HG03571 (cell line): ENCODE measurements around the gene RAPGEF5.

Experiments used
- ATAC-seq: cut with Tn5 transposase; IDR thresholded peaks from one replicate; pipeline ENCODE4 v1.9.1; 2021; ENCODE audit not compliant: unreplicated experiment

The RAPGEF5 gene

DNA sequence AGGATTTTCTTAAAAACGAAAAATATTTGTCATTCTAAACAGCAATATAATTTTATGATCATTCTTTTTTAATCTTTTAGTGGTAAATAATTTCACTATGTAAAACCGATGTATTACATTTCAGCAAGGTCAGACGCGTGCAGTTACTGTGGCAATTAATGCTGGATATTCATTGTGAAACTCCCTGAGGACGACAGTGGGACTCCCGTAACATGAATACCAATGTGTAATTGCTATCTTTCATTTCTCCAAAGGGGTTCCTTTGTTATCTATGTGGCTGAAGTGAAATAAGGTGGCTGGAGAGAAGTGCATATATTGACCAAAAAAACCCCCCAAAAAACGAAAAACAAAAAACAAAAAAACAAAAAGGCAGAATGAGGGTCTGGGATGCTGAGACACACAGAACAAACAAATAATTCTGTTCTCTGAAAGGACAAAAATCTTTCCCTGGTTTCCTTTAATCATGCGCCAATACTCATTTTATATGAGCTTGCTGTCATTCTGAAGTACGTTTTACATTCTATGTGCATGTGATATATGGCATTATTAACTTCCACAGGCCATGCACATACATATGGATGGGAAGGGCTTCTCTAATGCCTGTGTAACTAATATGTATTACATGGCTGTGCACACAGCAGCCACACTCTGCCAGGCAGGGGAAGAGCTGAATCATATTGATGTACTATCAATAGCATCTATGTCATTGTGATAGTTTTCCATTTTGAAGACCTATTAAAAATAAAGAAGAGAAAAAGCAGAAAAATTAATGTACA lies 161.4 kb downstream of the RAPGEF5 start:
- ATAC-seq, result no peak

DNA sequence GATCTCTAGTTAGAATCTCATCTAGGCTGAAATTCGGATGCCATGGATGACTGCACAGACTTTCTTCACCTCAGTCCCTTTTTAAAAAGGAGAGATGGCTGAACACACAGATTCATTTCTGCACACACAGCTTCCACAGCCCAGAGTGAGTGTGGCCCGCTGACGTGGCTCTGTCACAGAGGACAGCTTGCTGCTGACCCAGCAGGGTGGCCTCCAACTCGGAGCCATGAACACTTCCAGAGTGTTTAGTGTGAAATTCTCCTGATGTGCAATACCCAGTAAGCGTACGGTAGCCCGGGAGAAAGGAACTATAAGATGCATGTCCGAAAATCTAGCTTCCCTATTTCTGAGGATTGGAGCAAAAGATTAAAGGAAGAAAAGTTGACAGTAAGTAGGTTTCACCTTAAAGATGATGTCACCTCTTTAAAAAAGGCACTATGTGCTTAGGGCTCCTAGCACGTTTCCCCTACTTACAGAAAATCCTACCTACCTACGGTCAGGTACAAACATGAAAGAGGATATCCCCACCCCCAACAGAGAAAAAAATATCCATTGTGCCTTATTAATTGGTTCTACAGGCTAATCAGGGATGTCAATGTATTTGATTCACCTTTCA lies 162.2 kb downstream of the RAPGEF5 start:
- ATAC-seq, result no peak

DNA sequence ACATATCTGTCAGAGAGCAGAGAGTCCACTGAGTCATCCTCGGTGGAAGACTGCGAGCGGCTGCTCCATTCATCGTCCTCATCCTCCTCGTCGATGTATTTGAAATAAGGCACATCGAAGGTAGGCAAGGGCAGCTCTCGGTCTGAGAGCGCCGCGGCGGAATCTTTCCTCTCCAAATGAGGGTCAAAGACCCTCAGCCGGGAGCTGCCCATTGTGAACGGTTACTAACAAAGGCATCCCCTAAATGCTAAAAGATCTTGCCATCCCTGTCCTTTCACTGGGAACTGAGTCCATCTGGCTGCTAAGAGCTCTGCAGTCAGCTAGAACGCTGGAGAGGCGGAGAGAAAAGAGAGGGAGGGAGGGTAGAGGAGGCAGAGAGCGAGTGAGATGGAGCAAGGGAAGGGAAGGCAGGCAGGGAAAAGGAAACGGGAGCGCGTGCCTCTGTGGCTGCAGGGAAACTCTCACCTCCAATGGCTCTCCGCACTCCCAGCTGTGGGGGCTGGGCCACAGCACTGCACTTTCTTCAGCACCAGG lies 163.4 kb downstream of the RAPGEF5 start:
- no peak for ATAC-seq

- ATAC-seq, result no peak
Measured at GRCh38 chr7:22192801-22193200, 164.2 kb downstream of the RAPGEF5 start.

DNA sequence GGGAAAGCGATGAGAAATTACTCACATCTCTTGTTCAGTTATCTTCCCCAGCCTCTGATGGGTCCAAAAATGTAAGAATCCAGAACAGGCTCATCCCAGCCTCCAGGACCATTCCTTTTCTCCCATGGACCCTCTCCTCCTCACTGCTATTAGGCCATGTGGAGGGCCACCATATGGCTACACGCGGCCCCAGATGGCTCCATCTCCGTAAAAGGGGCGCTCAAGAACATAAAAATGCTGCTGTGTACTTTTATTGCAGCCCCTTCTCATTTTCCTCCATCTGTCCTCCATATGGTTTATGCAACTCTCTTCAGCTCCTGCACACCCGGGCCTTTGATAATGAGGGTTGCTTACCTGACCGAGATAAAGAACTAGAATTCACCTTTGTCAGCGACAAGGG lies 166.2 kb downstream of the RAPGEF5 start:
- ATAC-seq, result no peak

DNA sequence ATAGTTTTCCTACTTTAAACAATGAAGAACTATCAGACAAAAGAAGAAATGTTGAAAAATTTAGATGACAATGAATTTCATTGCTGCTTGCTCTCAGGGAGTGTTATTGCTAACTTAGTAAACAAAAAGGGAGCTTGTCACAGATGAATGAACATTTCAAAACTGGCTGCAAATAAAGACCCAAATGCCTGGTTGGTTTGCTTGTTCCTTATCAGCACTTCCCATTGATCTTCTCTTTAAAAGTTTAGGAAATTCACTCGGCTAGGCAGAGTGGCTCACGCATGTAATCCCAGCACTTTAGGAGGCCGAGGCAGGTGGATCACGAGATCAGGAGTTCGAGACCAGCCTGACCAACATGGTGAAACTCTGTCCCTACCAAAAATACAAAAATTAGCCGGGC lies 167.2 kb downstream of the RAPGEF5 start:
- ATAC-seq, result no peak

DNA sequence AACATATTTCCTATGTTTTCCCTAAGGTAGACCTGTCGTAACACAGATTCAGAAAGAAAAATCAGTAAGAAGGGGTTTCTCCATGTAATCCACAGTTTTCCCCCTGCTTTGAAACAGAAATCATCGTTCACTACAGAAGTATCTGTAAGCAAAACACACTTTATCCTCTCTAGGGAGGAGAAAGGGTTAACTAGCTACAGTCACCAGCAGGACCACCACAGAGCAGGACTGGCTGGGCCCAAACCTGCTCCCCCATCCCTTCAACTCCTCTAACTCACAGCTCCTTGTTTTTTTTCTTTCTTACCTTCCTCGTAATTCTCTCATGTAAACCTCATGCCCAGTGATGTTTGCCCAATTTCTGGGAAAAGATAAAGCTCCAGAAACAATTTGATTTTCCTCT lies 167.7 kb downstream of the RAPGEF5 start:
- no peak for ATAC-seq

GRCh38 chr7:22187691-22188348 lies 169.1 kb downstream of the RAPGEF5 start:
- no peak for ATAC-seq

GRCh38 chr7:22185559-22185958 lies 171.4 kb downstream of the RAPGEF5 start:
- no peak for ATAC-seq

GRCh38 chr7:22184549-22185199 lies 172.3 kb downstream of the RAPGEF5 start:
- ATAC-seq, result no peak

DNA sequence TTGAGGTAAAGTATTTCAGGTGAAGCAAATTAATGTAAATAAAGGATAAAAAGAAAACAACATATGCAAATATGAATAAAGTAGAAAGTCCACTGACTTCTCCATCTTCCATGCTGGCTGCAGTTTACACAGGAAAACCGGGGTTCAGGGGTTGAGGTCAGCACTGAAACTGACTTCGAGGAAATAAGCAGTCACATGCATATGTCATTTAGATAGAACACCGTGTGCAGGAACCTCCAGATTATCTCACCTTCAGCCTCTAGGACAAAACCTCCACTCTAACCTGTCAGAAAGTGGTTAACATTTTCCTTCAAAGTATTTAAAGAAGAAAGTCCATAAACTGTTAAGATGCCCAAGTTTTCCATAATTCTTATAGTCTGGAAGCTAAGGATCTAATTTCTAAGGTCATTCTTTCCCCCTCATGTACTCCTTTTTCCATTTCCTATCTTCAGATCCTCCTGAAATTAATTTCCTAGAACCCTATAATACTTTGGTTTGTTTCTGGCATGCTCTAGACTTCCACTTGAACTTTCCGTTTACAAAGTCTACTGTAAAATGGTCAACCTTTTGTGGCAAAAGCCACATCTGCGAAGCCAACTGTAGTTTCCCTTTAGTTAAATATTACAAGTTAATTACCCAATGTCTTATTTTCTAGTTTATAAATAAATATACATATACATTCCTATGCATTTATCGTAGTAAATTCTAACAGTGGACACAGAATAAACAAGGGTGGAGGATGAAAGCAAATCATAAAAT lies 173.3 kb downstream of the RAPGEF5 start:
- no peak for ATAC-seq

DNA sequence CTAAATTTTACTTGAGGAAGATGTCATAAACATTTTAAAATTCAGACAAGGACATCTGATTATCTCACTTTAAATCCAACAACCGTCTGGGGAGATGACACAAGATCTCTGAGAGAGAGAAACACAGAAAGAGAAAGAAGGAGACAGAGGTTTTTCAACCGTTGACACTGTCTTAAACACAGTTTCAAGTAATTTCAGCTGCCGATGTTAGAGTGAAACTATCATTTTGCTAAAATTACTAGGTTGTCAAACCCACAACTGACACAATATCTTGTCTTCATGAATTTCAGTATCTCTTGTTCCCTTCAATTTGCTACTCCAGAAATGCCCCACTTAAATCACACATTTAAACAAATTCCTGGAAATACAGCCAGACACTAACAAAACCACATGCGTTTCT lies 174.8 kb downstream of the RAPGEF5 start:
- no peak for ATAC-seq

GRCh38 chr7:22181663-22182062 lies 175.3 kb downstream of the RAPGEF5 start:
- ATAC-seq, result no peak

- ATAC-seq, result no peak
Measured at GRCh38 chr7:22179442-22179879, 177.5 kb downstream of the RAPGEF5 start.

DNA sequence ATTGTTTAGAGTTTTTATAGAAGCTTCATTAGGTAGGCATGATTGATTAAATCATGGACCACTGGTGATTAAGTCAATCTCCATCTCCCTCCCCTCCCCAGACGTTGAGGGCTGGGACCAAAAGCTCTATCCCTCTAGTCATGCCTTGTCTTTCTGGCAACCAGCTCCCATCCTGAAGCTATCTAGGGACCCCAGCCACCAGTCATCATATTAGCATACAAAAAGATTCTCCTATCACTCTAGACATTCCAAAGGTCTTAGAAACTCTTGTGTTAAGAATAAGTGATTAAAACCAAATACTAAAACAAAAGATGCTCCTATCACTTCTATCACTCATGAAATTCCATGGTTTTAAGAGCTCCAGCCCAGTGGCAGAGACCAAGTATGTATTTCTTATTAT lies 178.2 kb downstream of the RAPGEF5 start:
- no peak for ATAC-seq

DNA sequence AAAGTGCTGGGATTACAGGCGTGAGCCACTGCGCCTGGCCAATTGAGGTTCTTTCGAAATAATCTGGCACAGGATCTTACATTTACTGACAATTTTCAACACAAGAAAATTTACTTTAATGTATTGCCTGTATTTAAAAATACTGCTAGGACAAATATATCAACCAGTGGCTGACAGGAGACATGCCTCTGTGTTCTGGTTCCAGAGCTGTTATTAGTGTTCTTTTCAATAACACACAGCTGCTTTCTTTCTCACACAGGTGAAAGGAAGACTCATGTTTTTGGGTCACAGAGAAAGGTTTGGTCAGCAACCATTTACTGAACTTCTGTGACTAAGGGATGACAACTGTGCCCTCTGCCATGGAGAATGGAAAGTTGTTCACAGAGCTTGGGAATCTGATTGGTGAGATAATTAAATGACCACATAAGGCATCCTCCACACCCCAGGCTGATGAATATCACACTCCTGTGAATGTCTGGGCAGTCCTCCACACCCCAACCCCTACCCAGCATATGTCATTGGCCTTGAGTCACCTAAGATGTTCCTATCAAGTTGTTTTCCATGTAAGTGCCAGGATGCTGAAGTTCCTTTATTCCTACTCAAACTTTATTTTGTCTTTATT lies 180.1 kb downstream of the RAPGEF5 start:
- ATAC-seq, result no peak

- ATAC-seq, result no peak
Measured at GRCh38 chr7:22174574-22174953, 182.4 kb downstream of the RAPGEF5 start.

GRCh38 chr7:22173685-22174573 lies 183.0 kb downstream of the RAPGEF5 start:
- ATAC-seq, result peak; percentile 93

GRCh38 chr7:22168129-22168634 lies 188.8 kb downstream of the RAPGEF5 start:
- no peak for ATAC-seq
